ENCODE data around the gene NHSL2.

NHSL2 gene

GRCh38 chrX:72003811-72004750 is 93.4 kb downstream of the NHSL2 start:
- no peak for TF ChIP-seq CTCF (IDR thresholded peaks at IDR 0.05; ENCODE audit: control extremely low read depth, extremely low read depth, low read depth, missing control alignments)
- ChIA-PET POLR2A (no interaction called here), CTCF (interaction anchor here (1.1 to 2.7 kb wide), 3 partner anchors 14 to 273 kb away, joined by 3 to 8 read pairs (median 4); partner anchors contain the start of gene RPS4X)
- DNase-seq (ENCODE audit: extremely low spot score), result no peak

GRCh38 chrX:72005046-72005445 is 94.4 kb downstream of the NHSL2 start:
- ChIA-PET CTCF (no interaction called here), POLR2A (no interaction called here)
- no peak for TF ChIP-seq CTCF (IDR thresholded peaks at IDR 0.05; ENCODE audit: control extremely low read depth, extremely low read depth, low read depth, missing control alignments)
- DNase-seq (ENCODE audit: extremely low spot score), result no peak

DNA sequence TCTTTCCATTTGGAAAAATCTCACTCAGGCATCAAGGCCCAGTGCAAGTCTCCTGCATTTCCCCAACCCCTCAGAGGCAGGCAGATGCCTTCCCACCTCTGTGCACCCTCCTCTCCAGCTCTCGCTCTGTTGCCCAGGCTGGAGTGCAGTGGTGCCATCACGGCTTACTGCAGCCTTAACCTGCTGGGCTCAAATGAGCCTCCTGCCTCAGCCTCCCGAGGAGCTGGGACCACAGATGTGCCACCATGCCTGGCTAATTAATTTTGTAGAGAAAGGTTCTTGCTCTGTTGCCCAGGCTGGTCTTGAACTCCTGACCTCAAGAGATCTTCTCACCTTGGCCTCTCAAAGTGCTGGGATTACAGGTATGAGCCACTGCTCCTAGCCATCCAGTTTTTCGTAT is 95.8 kb downstream of the NHSL2 start:
- ChIA-PET POLR2A (no interaction called here), CTCF (interaction anchor here (1.3 kb wide), 1 partner anchor 12 kb away, joined by 3 read pairs; no protein-coding TSS in a partner anchor)
- TF ChIP-seq CTCF (IDR thresholded peaks at IDR 0.05; ENCODE audit: control extremely low read depth, extremely low read depth, low read depth, missing control alignments), result no peak

DNA sequence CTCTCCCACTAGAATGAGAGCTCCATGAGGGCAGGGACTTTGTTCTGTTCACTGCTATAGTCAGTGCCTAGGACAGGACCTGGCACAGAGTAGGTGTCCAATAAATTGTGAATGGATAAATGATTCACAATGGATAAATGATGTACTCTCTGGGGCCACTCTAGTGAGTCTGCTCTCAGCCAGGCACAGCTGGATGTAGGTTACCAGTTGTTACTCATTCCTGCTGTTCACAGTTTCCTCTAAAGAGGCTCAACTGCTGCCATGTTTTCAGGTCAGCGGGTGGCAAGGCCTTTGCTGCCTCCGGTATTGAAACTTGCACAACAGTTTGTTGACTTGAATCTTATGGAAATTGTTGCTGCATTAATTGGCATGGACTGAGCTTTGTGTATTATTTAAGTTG is 99.1 kb downstream of the NHSL2 start:
- no peak for TF ChIP-seq CTCF (IDR thresholded peaks at IDR 0.05; ENCODE audit: control extremely low read depth, extremely low read depth, low read depth, missing control alignments)
- CTCF ChIA-PET, result interaction anchor here (1.7 kb wide), 1 partner anchor 11 kb away, joined by 7 read pairs; no protein-coding TSS in a partner anchor
- DNase-seq (ENCODE audit: extremely low spot score), result no peak
- POLR2A ChIA-PET, result no interaction called here

More for the DNA sequence above, 95.8 kb downstream of the NHSL2 start:
- no peak for DNase-seq (ENCODE audit: extremely low spot score)

- DNase-seq (ENCODE audit: extremely low spot score), result no peak
- POLR2A ChIA-PET, result no interaction called here
- TF ChIP-seq CTCF (IDR thresholded peaks at IDR 0.05; ENCODE audit: control extremely low read depth, extremely low read depth, low read depth, missing control alignments), result no peak
- CTCF ChIA-PET, result interaction anchor here (1.0 to 1.8 kb wide), 5 partner anchors 10 to 265 kb away, joined by 4 to 6 read pairs (median 5); partner anchors contain the start of gene RPS4X
These were observed 101.1 kb downstream of the NHSL2 start for GRCh38 chrX:72011734-72012133.

- no peak for TF ChIP-seq CTCF (IDR thresholded peaks at IDR 0.05; ENCODE audit: control extremely low read depth, extremely low read depth, low read depth, missing control alignments)
- POLR2A ChIA-PET, result no interaction called here
- no peak for DNase-seq (ENCODE audit: extremely low spot score)
- CTCF ChIA-PET, result interaction anchor here (0.9 kb wide), 1 partner anchor 17 kb away, joined by 3 read pairs; no protein-coding TSS in a partner anchor
These were observed 104.7 kb downstream of the NHSL2 start for GRCh38 chrX:72015383-72015782.

All from GM10248 (cell line).